GM19240 (cell line): Measurements from ENCODE around the gene FNBP1L.

Experiments
- DNase-seq: peaks from one replicate; pipeline ENCODE4 v3.0.0; 2011; ENCODE audit warnings: low spot score; ENCODE audit not compliant: insufficient read length

Gene FNBP1L

DNA sequence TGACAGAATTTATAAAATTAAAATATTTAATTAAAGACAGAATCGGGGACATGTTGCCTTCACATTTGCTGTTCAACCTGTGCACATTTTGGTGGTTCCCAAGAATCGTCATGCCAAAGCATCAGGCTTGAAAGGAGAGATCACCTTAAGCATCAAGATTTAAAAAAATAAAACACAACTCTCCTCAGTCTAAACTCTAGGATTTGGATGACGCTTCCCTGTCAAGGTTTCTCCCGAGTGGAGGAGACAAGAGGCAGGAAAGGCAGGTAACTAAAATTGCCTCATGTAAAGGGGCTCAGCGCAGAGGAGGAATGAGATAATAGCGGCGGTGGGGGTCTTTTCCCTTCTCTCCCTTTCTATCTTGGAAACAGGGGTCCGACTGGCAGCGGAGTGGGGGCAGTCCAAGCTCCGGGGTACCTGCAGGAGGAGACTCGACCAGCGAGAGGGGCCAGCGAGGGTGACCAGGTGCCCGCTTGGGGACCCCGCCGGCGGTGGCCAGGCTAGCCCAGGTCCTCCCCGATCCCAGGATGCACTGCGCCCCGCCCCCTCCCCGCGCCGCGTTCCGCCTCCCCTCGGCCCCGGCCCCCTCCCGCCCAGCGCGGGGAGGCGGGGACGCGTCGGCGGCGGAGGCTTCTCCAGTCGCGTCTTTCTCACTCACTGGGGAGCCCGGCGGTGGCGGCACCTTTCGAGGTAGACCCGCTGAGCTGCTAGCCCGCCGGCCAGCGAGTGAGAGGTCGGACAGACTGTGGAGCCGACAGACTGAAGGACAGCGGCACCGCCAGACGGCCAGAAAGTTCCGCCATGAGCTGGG lies at the start of gene FNBP1L:
Gene FNBP1L, plus strand, starts transcription at position 638 of the 811 bp plus-strand sequence. Its CDS starts 164 bp downstream, at position 802.
- no peak for DNase-seq

GRCh38 chr1:93399781-93400180 lies 48.1 kb upstream of the FNBP1L start:
- no peak for DNase-seq

- DNase-seq = no peak
Observed at GRCh38 chr1:93408203-93408602, 39.7 kb upstream of the FNBP1L start.

DNA sequence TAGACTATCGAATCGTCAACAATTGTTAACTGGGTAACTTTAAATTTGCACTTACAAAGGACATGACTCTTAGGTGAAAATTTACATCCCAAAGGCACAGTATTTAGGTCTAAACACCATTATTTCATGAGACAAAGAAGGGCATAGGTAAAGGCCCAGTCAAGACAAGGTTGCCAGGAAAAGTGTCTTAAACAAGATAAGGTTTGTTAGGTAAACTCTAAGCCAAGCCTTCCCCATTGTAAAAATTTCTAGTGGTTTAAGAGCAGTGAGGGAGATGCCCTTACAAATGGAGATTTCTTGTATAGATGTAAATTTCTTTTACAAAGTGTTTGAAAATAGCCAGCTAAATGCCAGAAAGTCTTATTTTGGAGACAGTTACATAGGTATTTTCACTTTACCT lies 36.9 kb upstream of the FNBP1L start:
- DNase-seq = no peak

DNA sequence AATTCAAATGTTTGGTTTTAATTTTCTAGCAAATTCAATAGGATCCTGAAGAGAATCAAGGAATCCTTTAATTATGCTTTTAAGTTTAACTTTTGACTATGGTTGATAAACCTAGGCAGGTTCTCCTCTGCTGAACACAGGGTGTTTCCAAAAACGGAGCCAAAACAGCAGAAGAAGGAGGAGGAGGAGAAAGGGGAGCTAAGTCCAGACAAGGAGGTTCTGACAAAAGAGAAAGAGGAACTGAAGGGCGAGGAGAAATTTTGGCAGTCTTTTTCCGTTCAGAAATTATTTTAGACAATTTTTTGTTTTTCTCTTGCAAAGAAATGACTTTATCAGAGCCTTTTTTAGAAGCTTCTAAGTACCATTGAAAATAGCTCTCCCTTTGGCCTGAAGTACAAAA lies 33.2 kb upstream of the FNBP1L start:
- no peak for DNase-seq

- DNase-seq = no peak
Observed at GRCh38 chr1:93415296-93415695, 32.6 kb upstream of the FNBP1L start.

DNA sequence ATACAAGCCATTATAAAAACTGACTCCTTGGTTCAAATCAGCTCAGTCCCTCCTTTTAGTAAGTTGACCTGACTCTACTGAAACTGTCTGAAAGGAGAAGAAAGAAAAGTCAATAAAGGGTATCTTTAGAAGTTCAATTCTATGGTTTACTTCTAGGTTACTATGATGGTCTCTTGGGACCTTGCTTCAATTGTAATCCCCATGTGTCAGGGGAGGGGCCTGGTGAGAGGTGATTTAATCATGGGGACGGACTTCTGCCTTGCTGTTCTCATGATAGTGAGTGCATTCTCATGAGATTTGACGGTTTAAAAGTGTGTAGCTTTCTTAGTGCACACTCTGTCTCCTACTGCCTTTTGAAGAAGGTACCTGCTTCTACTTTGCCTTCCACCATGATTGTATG lies 31.7 kb upstream of the FNBP1L start:
- no peak for DNase-seq

- no peak for DNase-seq
Observed at GRCh38 chr1:93419344-93419743, 28.6 kb upstream of the FNBP1L start.

DNA sequence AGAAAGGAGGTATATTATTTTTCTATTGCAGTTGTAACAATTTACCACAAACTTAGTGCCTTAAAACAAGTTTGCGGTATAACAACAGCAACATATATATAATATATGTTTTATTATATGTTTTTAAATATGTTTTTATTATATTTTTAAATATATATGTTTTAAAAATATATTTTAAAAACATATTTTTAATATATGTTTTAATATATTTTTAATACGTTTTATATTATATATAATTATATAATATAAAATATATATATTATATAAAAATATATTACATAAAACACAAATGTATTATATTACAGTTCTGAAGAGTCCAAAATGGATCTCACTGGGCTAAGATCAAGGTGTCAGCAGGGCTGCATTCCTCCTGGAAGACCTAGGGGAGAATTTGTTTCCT lies 27.5 kb upstream of the FNBP1L start:
- DNase-seq = no peak

GRCh38 chr1:93426181-93426580 lies 21.7 kb upstream of the FNBP1L start:
- DNase-seq = no peak

- no peak for DNase-seq
Observed at GRCh38 chr1:93427656-93428055, 20.3 kb upstream of the FNBP1L start.

DNA sequence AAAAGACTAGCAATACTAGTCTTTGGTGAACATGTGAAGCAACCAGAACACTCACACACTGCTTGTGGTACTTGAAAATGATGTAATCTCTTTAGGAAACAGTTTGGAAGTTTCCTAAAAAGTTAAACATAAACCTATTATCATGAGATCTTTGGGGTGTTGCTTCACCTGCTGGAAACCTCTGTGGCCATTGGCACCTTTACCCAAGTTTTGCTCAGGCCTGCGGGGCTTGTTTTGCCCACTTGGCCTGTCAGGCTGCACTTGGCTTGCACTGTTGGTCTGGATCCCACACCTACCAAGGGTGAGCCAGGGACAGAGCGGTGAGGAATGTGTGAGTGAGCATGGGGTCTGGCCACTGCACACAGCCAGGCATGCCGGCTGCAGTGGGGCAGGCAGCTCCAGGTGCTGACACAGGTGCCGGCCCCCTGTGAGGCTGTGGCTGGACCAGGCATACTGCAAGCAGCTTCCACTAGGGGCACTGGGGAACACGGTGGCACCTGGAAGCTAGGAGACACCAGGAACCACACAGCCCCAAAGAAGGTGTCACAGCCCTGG lies 14.4 kb upstream of the FNBP1L start:
- DNase-seq = no peak

GRCh38 chr1:93434088-93434487 lies 13.8 kb upstream of the FNBP1L start:
- DNase-seq = no peak

DNA sequence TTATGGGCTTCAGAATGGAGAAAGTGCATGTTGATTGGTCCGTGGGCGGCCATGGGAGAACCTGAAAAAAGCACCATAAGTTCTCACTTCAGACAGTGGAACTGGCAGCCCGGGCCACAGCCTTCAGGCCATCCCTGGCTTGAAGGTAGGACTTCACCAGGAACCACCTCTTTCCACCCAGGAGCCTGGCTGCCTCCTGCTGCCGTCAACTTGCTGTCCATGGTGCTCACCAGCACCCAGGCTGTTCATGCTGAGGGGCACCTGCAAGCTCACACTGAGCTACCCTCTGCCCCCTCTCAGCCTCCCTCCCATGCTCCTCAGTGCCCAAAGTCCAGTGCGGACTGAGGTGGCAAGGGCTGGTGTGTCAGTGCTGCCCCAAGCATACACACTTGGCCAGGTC lies 12.9 kb upstream of the FNBP1L start:
- no peak for DNase-seq

GRCh38 chr1:93435443-93435842 lies 12.5 kb upstream of the FNBP1L start:
- no peak for DNase-seq

GRCh38 chr1:93436496-93436895 lies 11.4 kb upstream of the FNBP1L start:
- no peak for DNase-seq

DNA sequence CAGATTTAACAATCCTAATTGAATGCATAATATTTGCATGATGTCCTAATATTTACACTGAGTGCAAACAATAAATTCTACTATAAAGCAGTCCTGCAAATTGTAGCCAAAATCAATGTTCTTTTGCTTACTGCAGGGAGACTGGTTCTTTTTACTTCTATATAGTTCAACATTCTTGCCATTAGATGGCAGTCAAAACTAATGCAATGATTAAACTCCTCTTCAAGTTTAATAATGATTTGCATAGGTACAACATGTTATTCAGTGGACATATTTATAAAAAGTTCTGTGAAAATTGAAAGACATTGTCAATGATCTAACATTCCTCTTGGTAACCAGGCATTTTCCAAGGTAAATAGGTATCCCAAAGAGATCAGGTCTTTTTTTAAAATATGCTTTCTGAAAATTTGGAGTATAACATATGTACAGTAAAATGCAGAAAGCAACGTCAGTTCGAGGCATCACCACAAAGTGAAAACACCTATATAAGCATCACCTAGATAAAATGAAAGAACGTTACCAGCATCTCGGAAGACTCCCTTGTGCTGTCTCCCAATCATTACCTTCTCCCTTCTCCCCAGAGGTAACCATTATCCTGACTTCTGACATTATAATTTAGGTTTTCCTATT lies 9.8 kb upstream of the FNBP1L start:
- DNase-seq = no peak

- no peak for DNase-seq
Observed at GRCh38 chr1:93438716-93439115, 9.2 kb upstream of the FNBP1L start.

GRCh38 chr1:93440272-93440671 lies 7.6 kb upstream of the FNBP1L start:
- no peak for DNase-seq

GRCh38 chr1:93440706-93441105 lies 7.2 kb upstream of the FNBP1L start:
- DNase-seq = no peak

DNA sequence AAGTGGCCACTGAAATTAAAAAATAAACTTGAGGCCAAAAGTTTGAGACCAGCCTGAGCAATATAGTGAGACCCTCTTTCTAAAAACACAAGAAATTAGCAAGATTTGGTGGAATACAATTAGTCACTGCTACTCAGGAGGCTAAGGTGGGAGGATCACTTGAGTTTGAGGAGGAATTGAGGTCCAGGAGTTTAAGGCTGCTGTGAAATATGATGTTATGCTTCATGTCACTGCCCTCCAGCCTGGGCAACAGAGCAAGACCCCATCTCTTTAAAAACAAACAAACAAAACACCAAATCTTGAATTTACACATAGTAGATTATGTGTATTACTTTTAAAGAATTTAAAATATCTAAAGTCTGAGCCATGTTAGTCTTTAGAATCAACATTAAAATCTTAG lies 6.3 kb upstream of the FNBP1L start:
- no peak for DNase-seq

GRCh38 chr1:93442008-93442666 lies 5.8 kb upstream of the FNBP1L start:
- DNase-seq = no peak
